KMS-11 (cell line): ENCODE measurements around the gene KRT14.
"Not testable (repeated sequence)": the region's sequence is repeated elsewhere in the genome, so short reads cannot be mapped to it uniquely, and the experiment has no call there.

Source experiments
- H2AFZ ChIP-seq: fragments of 200-600 bp; sonication (generic); 2 replicates; pipeline ENCODE4 v1.6.1; 2016; ENCODE audit warnings: antibody characterized with exemption, mixed run types, low read depth
- H3K27ac ChIP-seq: fragments of 200-600 bp; sonication (generic); 2 replicates; pipeline ENCODE4 v1.6.1; 2016; ENCODE audit warnings: mild to moderate bottlenecking, mixed run types
- H3K27me3 ChIP-seq: fragments of 200-600 bp; sonication (generic); 2 replicates; pipeline ENCODE4 v1.6.1; 2017; ENCODE audit warnings: mild to moderate bottlenecking, low read depth, mixed run types, moderate library complexity; ENCODE audit not compliant: insufficient read depth
- H3K36me3 ChIP-seq: fragments of 200-600 bp; sonication (generic); 2 replicates; pipeline ENCODE4 v1.6.1; 2017; ENCODE audit warnings: mild to moderate bottlenecking, mixed run types; ENCODE audit not compliant: insufficient read depth
- H3K4me1 ChIP-seq: fragments of 200-600 bp; sonication (generic); 2 replicates; pipeline ENCODE4 v1.6.1; 2016; ENCODE audit warnings: mild to moderate bottlenecking, low read depth, mixed run types; ENCODE audit not compliant: poor library complexity, severe bottlenecking
- H3K4me2 ChIP-seq: fragments of 200-600 bp; sonication (generic); 2 replicates; pipeline ENCODE4 v1.7.0; 2016; ENCODE audit warnings: mild to moderate bottlenecking, mixed run types
- H3K4me3 ChIP-seq: fragments of 200-600 bp; sonication (generic); IDR thresholded peaks from 2 replicates; pipeline ENCODE4 v1.6.1; 2017; ENCODE audit warnings: low read depth, low read length, mixed read lengths; ENCODE audit not compliant: insufficient read depth
- H3K79me2 ChIP-seq: fragments of 200-600 bp; sonication (generic); 2 replicates; pipeline ENCODE4 v1.6.1; 2016; ENCODE audit warnings: low read depth, mixed run types; ENCODE audit not compliant: insufficient read depth
- H3K9ac ChIP-seq: fragments of 200-600 bp; sonication (generic); 2 replicates; pipeline ENCODE4 v1.6.1; 2016; ENCODE audit warnings: mild to moderate bottlenecking, mixed run types
- H4K20me1 ChIP-seq: fragments of 200-600 bp; sonication (generic); 2 replicates; pipeline ENCODE4 v1.6.1; 2016; ENCODE audit warnings: mild to moderate bottlenecking, mixed run types; ENCODE audit not compliant: insufficient read depth
- TF ChIP-seq, protein P1 (sequence below): fragments of 200-600 bp; sonication (generic); conservative IDR thresholded peaks from 2 replicates; pipeline ENCODE4 v1.6.1; 2017; ENCODE audit warnings: low read depth, mild to moderate bottlenecking, antibody characterized with exemption, low read length, moderate library complexity, mixed read lengths

KRT14 gene

DNA sequence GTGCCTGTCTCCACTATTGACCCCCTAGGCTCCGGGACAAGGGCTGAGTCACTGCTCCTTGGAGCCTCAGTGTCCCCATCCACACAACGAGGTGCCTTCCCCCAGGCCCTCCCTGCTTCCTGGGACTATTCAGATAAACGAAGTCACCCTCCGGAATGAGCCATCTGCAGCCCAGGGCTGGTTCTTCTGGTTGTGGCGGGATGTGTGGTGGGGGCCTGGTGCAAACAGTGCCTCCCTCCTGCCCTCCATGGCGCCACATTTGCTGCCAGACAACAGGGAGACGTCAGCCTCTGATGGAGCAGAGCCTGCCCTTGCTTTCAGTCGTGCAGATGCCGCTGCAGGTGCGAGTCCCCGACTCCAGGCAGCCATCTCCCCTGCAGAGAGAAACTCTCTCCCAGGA is 31.0 kb upstream of the KRT14 start:
- Histone ChIP-seq H3K79me2 (no peaks in the 10 kb centered on the region), H3K4me2 (no peak overlapping the region; the same call in 1 of the 2 replicates), H4K20me1 (no peaks in the 10 kb centered on the region), H3K36me3 (no peaks in the 10 kb centered on the region), H3K27ac (no peak overlapping the region), H3K4me3 (no peak overlapping the region), H3K27me3 (peaks cover 96% of the 10 kb centered on the region), H3K9ac (no peak overlapping the region), H2AFZ (no peak overlapping the region), H3K4me1 (no peaks in the 10 kb centered on the region)
- TF ChIP-seq, protein P1, sequence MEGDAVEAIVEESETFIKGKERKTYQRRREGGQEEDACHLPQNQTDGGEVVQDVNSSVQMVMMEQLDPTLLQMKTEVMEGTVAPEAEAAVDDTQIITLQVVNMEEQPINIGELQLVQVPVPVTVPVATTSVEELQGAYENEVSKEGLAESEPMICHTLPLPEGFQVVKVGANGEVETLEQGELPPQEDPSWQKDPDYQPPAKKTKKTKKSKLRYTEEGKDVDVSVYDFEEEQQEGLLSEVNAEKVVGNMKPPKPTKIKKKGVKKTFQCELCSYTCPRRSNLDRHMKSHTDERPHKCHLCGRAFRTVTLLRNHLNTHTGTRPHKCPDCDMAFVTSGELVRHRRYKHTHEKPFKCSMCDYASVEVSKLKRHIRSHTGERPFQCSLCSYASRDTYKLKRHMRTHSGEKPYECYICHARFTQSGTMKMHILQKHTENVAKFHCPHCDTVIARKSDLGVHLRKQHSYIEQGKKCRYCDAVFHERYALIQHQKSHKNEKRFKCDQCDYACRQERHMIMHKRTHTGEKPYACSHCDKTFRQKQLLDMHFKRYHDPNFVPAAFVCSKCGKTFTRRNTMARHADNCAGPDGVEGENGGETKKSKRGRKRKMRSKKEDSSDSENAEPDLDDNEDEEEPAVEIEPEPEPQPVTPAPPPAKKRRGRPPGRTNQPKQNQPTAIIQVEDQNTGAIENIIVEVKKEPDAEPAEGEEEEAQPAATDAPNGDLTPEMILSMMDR = no peak

DNA sequence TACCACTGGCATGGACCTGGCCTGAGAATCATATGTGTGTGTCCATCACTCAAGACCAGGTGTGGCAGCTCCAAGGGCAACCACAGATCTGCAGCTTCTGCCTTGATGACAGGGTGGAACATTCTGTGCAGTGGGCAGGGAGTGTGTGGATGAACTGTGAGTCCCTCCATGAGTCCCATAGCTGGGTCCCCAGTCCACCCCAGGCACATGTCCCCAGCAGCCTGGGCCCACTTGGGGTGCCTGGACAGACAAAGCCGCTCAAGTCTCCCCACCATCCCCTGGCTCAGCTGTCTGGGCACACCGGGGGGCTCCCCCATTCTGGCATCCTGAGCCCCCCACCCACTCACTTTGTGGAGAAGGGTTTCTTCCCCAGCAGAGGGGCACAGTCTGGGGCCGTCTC is 30.4 kb upstream of the KRT14 start:
- TF ChIP-seq, protein P1 = no peak
- Histone ChIP-seq H3K4me3 (no peak overlapping the region), H3K9ac (no peak overlapping the region), H3K4me1 (no peaks in the 10 kb centered on the region), H4K20me1 (no peaks in the 10 kb centered on the region), H3K27ac (no peak overlapping the region), H3K36me3 (no peaks in the 10 kb centered on the region), H3K79me2 (no peaks in the 10 kb centered on the region), H3K4me2 (no peak overlapping the region), H3K27me3 (peaks cover 96% of the 10 kb centered on the region), H2AFZ (no peak overlapping the region)

DNA sequence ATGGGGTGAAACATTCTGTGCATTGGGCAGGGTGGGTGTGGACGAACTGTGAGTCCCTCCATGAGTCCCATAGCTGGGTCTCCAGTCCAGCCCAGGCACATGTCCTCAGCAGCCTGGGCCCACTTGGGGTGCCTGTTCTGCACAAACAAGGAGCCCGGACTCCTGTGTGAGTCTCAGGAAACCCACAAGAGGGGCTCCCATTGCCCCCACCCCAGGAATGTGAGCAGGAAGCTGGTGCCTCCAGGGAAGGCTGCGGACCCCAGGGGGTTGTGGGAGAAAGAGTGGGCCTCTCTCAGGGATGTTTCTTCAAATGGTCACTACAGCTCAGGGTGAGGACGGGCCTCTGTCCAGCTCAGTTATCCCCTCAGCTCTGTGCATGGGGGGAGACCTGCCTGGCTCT is 29.8 kb upstream of the KRT14 start:
- not testable (repeated sequence) for H2AFZ ChIP-seq, H4K20me1 ChIP-seq, H3K4me3 ChIP-seq, H3K27ac ChIP-seq, H3K36me3 ChIP-seq, H3K4me2 ChIP-seq, H3K4me1 ChIP-seq, H3K9ac ChIP-seq, H3K79me2 ChIP-seq
- peaks cover 94% of the 10 kb centered on the region for H3K27me3 ChIP-seq

DNA sequence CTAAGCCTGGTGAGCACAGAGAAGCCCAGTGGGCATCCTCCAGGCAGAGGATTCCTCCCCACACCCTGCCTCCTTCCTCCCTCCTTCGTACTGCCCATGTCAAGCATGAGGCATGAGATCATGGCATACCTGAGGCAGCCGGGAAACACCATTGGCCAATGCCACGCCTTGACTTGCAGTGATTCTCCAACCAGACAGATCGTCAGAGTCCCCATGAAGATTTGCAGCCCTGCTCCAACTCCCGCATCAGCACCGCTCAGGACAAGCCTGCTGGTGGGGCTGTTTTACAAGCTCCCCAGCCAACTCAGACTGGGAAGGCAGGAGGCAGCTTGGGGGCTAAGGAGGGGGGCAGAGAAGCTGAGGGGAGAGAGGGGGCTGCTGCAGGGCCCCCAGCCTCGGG is 28.8 kb upstream of the KRT14 start:
- Histone ChIP-seq H3K4me3 (no peak overlapping the region), H3K27ac (no peak overlapping the region), H3K27me3 (peaks cover 91% of the 10 kb centered on the region), H3K36me3 (no peaks in the 10 kb centered on the region), H3K79me2 (no peaks in the 10 kb centered on the region), H3K4me1 (no peaks in the 10 kb centered on the region), H3K4me2 (no peak overlapping the region), H2AFZ (no peak overlapping the region), H3K9ac (no peak overlapping the region), H4K20me1 (no peaks in the 10 kb centered on the region)
- TF ChIP-seq, protein P1 = no peak

DNA sequence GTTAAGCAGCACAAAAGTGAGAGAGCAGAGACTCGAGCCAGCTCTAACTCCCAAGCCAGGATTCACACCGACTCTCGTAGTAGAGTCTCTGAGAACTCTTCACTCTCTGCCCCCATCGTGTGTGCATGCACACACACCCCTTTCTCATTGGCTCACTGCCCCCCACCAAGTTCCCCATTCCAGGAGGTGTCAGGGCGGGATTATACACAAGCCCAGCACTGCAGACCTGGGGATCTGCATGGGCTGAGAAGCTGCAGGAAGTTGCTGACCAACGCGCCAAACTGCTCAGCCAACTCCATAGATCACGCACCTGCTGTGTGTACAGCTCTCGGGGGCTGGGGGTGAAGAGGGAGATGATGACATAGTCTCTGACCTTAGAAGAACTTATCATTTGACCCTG is 28.1 kb upstream of the KRT14 start:
- H3K27me3 ChIP-seq = peaks cover 86% of the 10 kb centered on the region
- H3K79me2 ChIP-seq, H2AFZ ChIP-seq, H3K9ac ChIP-seq, H3K4me2 ChIP-seq, H3K4me3 ChIP-seq, H3K36me3 ChIP-seq, H3K27ac ChIP-seq, H4K20me1 ChIP-seq, H3K4me1 ChIP-seq: not testable (repeated sequence)
